Adrenal gland (tissue), 5 donors: ENCODE results near the gene CHD1L.

Experiments used
- CTCF ChIP-seq, 6 experiments: fragments of 450-650 bp in 4 of 6; fragments of 200-600 bp in 2 of 6; sonication (generic) in 1 of 6; IDR thresholded peaks; 1 replicate in 5 of 6; 2 replicates in 1 of 6; pipeline versions ENCODE4 v1.5.1 to v1.8.0; 2016 to 2021; ENCODE audit warnings: antibody characterized with exemption in 6 of 6, mild to moderate bottlenecking in 2 of 6, moderate library complexity in 1 of 6
- POLR2A ChIP-seq, 2 donors: fragments of 450-650 bp; IDR thresholded peaks; one replicate each; pipeline ENCODE4 v1.6.1; 2017; ENCODE audit warnings: antibody characterized with exemption in 2 of 2, mild to moderate bottlenecking in 2 of 2, moderate library complexity in 1 of 2
- donor health status: DM: no; HTN: no; CAD: no.

- no peak for TF ChIP-seq CTCF (IDR thresholded peaks at IDR 0.05)
- no peak for TF ChIP-seq POLR2A (IDR thresholded peaks at IDR 0.05)
Measured at GRCh38 chr1:147270721-147271120, 28.2 kb downstream of the CHD1L start.
